Natural killer cell treated with Interleukin-12 subunit alpha and Interleukin-12 subunit beta and Interleukin-15 and Interleukin-18, amount 100 ng/mL, for 72 hours (primary cell): Measurements from ENCODE around the gene ARHGEF2. TPM values are rescaled to one million over a fixed set of nuclear protein-coding genes. Genes with fewer than 3 reads are reported as not detected.
A peak's percentile ranks its signal among the peaks of the same experiment; 100 is the strongest.
"Not testable (repeated sequence)": the region's sequence is repeated elsewhere in the genome, so short reads cannot be mapped to it uniquely, and the experiment has no call there.

Source experiments
- ATAC-seq, 2 donors: fragments of 150-1000 bp; cut with Tn5 transposase in 1 of 2; sonication (Bioruptor Pico), chemical (Tn5 transposase) in 1 of 2; 2 replicates each; pipeline ENCODE4 v1.10.0; 2021
- DNase-seq: peaks from one replicate; pipeline ENCODE4 v3.0.0; 2022; ENCODE audit warnings: low spot score
- H3K27ac Mint-ChIP-seq, 2 donors: 1 replicate in 1 of 2; 2 replicates in 1 of 2; pipeline ENCODE4 v1.8.0; 2022; ENCODE audit warnings: mixed read lengths in 2 of 2, mild to moderate bottlenecking in 1 of 2, moderate library complexity in 1 of 2
- H3K27me3 Mint-ChIP-seq, 2 donors: 1 replicate in 1 of 2; 2 replicates in 1 of 2; pipeline ENCODE4 v1.8.0; 2022; ENCODE audit warnings: mixed read lengths in 2 of 2
- H3K36me3 Mint-ChIP-seq: one replicate; pipeline ENCODE4 v1.8.0; 2022; ENCODE audit warnings: mixed read lengths
- H3K4me1 Mint-ChIP-seq, 2 donors: 1 replicate in 1 of 2; 2 replicates in 1 of 2; pipeline ENCODE4 v1.8.0; 2022; ENCODE audit warnings: low read depth in 2 of 2, mixed read lengths in 2 of 2, mild to moderate bottlenecking in 1 of 2
- H3K4me3 Mint-ChIP-seq: one replicate; pipeline ENCODE4 v1.8.0; 2022; ENCODE audit warnings: mixed read lengths
- H3K9me3 Mint-ChIP-seq: 2 replicates; pipeline ENCODE4 v1.8.0; 2022; ENCODE audit warnings: mixed read lengths
- total RNA-seq, 2 donors: library from RNA; stranded (reverse); gene quantifications; one replicate each; pipeline ENCODE4 v1.2.3, GENCODE V29; 2022

The ARHGEF2 gene
- total RNA-seq, 2 donors from 2014 or later: 205 to 234 TPM

- ATAC-seq (peak; percentile 77 to 84), DNase-seq (no peak)
- Mint-ChIP-seq H3K4me1 (peaks cover 11 to 21% of the 10 kb centered on the region in 2 donors), H3K9me3 (no peaks in the 10 kb centered on the region), H3K4me3 (peak overlapping the region; percentile 47), H3K27ac (peak overlapping the region; percentile 27 to 55), H3K36me3 (no peaks in the 10 kb centered on the region), H3K27me3 (no peaks in the 10 kb centered on the region)
Observed at GRCh38 chr1:156004843-156005584, 26.7 kb upstream of the ARHGEF2 start.

- no peaks in the 10 kb centered on the region for H3K36me3 Mint-ChIP-seq
- no peak overlapping the region for H3K27ac Mint-ChIP-seq
- ATAC-seq: no peak
- H3K9me3 Mint-ChIP-seq: no peaks in the 10 kb centered on the region
- DNase-seq: no peak
- H3K4me1 Mint-ChIP-seq: peaks cover 11 to 21% of the 10 kb centered on the region in 2 donors
- no peaks in the 10 kb centered on the region for H3K27me3 Mint-ChIP-seq
- no peak overlapping the region for H3K4me3 Mint-ChIP-seq
Observed at GRCh38 chr1:156003923-156004188, 25.5 kb upstream of the ARHGEF2 start.

GRCh38 chr1:156002188-156002911 lies 24.0 kb upstream of the ARHGEF2 start:
- ATAC-seq (no peak), DNase-seq (no peak)
- peak overlapping the region in 1 of 2 donors; percentile 20 for H3K27ac Mint-ChIP-seq
- H3K36me3 Mint-ChIP-seq: no peaks in the 10 kb centered on the region
- H3K9me3 Mint-ChIP-seq: no peaks in the 10 kb centered on the region
- peaks cover 11 to 21% of the 10 kb centered on the region in 2 donors for H3K4me1 Mint-ChIP-seq
- no peak overlapping the region for H3K4me3 Mint-ChIP-seq
- H3K27me3 Mint-ChIP-seq: no peaks in the 10 kb centered on the region

GRCh38 chr1:156001662-156002171 lies 23.4 kb upstream of the ARHGEF2 start:
- H3K27me3 Mint-ChIP-seq: no peaks in the 10 kb centered on the region
- DNase-seq (no peak), ATAC-seq (no peak)
- H3K36me3 Mint-ChIP-seq: no peaks in the 10 kb centered on the region
- H3K9me3 Mint-ChIP-seq: no peaks in the 10 kb centered on the region
- peak overlapping the region in 1 of 2 donors; percentile 20 for H3K27ac Mint-ChIP-seq
- no peak overlapping the region for H3K4me3 Mint-ChIP-seq
- peaks cover 11 to 19% of the 10 kb centered on the region in 2 donors for H3K4me1 Mint-ChIP-seq

- no peak for DNase-seq
- Mint-ChIP-seq H3K4me1 (peaks cover 11 to 18% of the 10 kb centered on the region in 2 donors), H3K9me3 (no peaks in the 10 kb centered on the region), H3K27ac (peak overlapping the region in 1 of 2 donors; percentile 20), H3K4me3 (no peak overlapping the region), H3K36me3 (no peaks in the 10 kb centered on the region), H3K27me3 (no peaks in the 10 kb centered on the region)
- no peak for ATAC-seq
Observed at GRCh38 chr1:156001021-156001661, 22.8 kb upstream of the ARHGEF2 start.

GRCh38 chr1:155999964-156000363 lies 21.6 kb upstream of the ARHGEF2 start:
- no peak for ATAC-seq
- no peak for DNase-seq
- Mint-ChIP-seq H3K4me3 (no peak overlapping the region), H3K36me3 (no peaks in the 10 kb centered on the region), H3K27me3 (no peaks in the 10 kb centered on the region), H3K9me3 (no peaks in the 10 kb centered on the region), H3K27ac (no peak overlapping the region), H3K4me1 (peaks cover 4 to 12% of the 10 kb centered on the region in 2 donors)

- Mint-ChIP-seq H3K36me3 (no peaks in the 10 kb centered on the region), H3K27me3 (no peaks in the 10 kb centered on the region), H3K4me1 (peaks cover 3% of the 10 kb centered on the region in 2 donors), H3K9me3 (no peaks in the 10 kb centered on the region), H3K4me3 (no peak overlapping the region), H3K27ac (no peak overlapping the region)
- no peak for ATAC-seq
- no peak for DNase-seq
Observed at GRCh38 chr1:155996166-155996565, 17.8 kb upstream of the ARHGEF2 start.

- no peak overlapping the region for H3K27ac Mint-ChIP-seq
Observed at GRCh38 chr1:155993595-155993994, 15.2 kb upstream of the ARHGEF2 start.

GRCh38 chr1:155990005-155990739 lies 11.8 kb upstream of the ARHGEF2 start:
- no peak for DNase-seq
- no peaks in the 10 kb centered on the region for H3K9me3 Mint-ChIP-seq
- H3K27me3 Mint-ChIP-seq: no peaks in the 10 kb centered on the region
- peak overlapping the region; percentile 33 to 43 for H3K27ac Mint-ChIP-seq
- peak; percentile 16 to 37 for ATAC-seq
- no peaks in the 10 kb centered on the region for H3K36me3 Mint-ChIP-seq
- H3K4me3 Mint-ChIP-seq: no peak overlapping the region
- peaks cover 16 to 24% of the 10 kb centered on the region in 2 donors for H3K4me1 Mint-ChIP-seq

More at GRCh38 chr1:155993595-155993994, 15.2 kb upstream of the ARHGEF2 start:
- no peak for ATAC-seq
- no peak overlapping the region for H3K4me3 Mint-ChIP-seq
- H3K27me3 Mint-ChIP-seq: no peaks in the 10 kb centered on the region
- peaks cover 16 to 23% of the 10 kb centered on the region in 2 donors for H3K4me1 Mint-ChIP-seq
- no peaks in the 10 kb centered on the region for H3K9me3 Mint-ChIP-seq
- DNase-seq: no peak
- no peaks in the 10 kb centered on the region for H3K36me3 Mint-ChIP-seq

GRCh38 chr1:155989242-155990004 lies 11.1 kb upstream of the ARHGEF2 start:
- H3K9me3 Mint-ChIP-seq: no peaks in the 10 kb centered on the region
- H3K27me3 Mint-ChIP-seq: no peaks in the 10 kb centered on the region
- no peaks in the 10 kb centered on the region for H3K36me3 Mint-ChIP-seq
- ATAC-seq (peak; percentile 90 to 93), DNase-seq (peak; percentile 71)
- peaks cover 16 to 24% of the 10 kb centered on the region in 2 donors for H3K4me1 Mint-ChIP-seq
- peak overlapping the region; percentile 14 to 33 for H3K27ac Mint-ChIP-seq
- no peak overlapping the region for H3K4me3 Mint-ChIP-seq

- not testable (repeated sequence) for ATAC-seq
Observed at GRCh38 chr1:155984903-155985645, 6.7 kb upstream of the ARHGEF2 start.

GRCh38 chr1:155984341-155984740 lies 6.0 kb upstream of the ARHGEF2 start:
- Mint-ChIP-seq H3K36me3 (no peaks in the 10 kb centered on the region), H3K4me3 (no peak overlapping the region), H3K4me1 (peaks cover 37 to 43% of the 10 kb centered on the region in 2 donors), H3K27ac (no peak overlapping the region), H3K9me3 (no peaks in the 10 kb centered on the region), H3K27me3 (no peaks in the 10 kb centered on the region)
- no peak for DNase-seq
- ATAC-seq: no peak

More at GRCh38 chr1:155984903-155985645, 6.7 kb upstream of the ARHGEF2 start:
- peaks cover 38 to 43% of the 10 kb centered on the region in 2 donors for H3K4me1 Mint-ChIP-seq
- DNase-seq, H3K27ac Mint-ChIP-seq, H3K4me3 Mint-ChIP-seq, H3K9me3 Mint-ChIP-seq, H3K27me3 Mint-ChIP-seq, H3K36me3 Mint-ChIP-seq: not testable (repeated sequence)
